ENCODE data around the gene HDAC4. TPM values are rescaled to one million over a fixed set of nuclear protein-coding genes. Genes with fewer than 3 reads are reported as not detected.
A peak's percentile ranks its signal among the peaks of the same experiment; 100 is the strongest.

Gene HDAC4
- total and polyA plus RNA-seq, 10 of the 15 experiments (the other 5 are each of a cell fraction or from before 2014, with no cell fraction given): 0.22 to 15.7 (median 4.8) TPM

DNA sequence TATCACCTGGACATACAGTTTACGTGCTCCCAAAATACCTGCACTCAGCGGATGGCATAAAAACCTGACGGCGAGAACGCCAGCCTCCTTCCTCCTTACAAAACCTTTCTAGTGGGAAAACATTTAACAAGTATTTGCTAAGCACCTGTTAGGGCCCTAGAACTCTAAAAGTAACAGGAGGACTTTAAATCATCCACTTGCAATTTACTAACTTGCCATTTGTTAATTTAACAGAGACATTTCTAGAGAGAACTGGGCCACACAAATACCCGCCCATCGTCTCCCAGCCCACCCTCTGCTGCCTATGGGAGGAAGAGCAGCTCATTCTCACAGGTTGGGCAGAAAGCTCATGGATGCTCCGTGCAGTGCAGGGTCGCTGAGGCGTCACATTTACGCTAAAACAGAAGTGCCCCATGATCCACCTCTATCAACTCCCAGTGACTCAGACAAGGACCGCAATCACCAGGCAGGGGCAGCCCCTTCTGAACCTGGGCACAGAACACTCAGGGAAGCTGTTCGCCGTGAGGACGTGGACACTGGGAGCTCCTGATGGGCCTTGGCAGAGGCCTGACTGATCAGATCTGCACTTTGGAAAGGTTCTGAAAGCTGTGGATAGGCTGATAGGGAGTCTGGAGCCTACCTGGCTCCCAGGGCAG lies 106.9 kb downstream of the HDAC4 start (continued):
- TF ChIP-seq ZNF687 (IDR thresholded peaks at IDR 0.05) (no peak), LARP7 (IDR thresholded peaks at IDR 0.05) (no peak), ZBTB4 (CRISPR knock-in tag; IDR thresholded peaks at IDR 0.05) (no peak), E4F1 (IDR thresholded peaks at IDR 0.05; ENCODE audit: borderline replicate concordance, partially characterized antibody) (no peak), EZH2 (IDR thresholded peaks at IDR 0.05; ENCODE audit: borderline replicate concordance, control insufficient read depth, low read depth, low read length) (no peak), BCL3 (IDR thresholded peaks at IDR 0.05; ENCODE audit: borderline replicate concordance, insufficient read depth, low read depth, low read length, poor library complexity, severe bottlenecking) (peak; percentile 72), EED (IDR thresholded peaks at IDR 0.05; ENCODE audit: low read depth) (peak; percentile 72), HCFC1 (IDR thresholded peaks at IDR 0.05; ENCODE audit: low read length) (no peak), ZBED1 (IDR thresholded peaks at IDR 0.05; ENCODE audit: borderline replicate concordance) (no peak)
- TF ChIP-seq, protein P1, sequence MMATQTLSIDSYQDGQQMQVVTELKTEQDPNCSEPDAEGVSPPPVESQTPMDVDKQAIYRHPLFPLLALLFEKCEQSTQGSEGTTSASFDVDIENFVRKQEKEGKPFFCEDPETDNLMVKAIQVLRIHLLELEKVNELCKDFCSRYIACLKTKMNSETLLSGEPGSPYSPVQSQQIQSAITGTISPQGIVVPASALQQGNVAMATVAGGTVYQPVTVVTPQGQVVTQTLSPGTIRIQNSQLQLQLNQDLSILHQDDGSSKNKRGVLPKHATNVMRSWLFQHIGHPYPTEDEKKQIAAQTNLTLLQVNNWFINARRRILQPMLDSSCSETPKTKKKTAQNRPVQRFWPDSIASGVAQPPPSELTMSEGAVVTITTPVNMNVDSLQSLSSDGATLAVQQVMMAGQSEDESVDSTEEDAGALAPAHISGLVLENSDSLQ (IDR thresholded peaks at IDR 0.05): no peak
- TF ChIP-seq, protein P2, sequence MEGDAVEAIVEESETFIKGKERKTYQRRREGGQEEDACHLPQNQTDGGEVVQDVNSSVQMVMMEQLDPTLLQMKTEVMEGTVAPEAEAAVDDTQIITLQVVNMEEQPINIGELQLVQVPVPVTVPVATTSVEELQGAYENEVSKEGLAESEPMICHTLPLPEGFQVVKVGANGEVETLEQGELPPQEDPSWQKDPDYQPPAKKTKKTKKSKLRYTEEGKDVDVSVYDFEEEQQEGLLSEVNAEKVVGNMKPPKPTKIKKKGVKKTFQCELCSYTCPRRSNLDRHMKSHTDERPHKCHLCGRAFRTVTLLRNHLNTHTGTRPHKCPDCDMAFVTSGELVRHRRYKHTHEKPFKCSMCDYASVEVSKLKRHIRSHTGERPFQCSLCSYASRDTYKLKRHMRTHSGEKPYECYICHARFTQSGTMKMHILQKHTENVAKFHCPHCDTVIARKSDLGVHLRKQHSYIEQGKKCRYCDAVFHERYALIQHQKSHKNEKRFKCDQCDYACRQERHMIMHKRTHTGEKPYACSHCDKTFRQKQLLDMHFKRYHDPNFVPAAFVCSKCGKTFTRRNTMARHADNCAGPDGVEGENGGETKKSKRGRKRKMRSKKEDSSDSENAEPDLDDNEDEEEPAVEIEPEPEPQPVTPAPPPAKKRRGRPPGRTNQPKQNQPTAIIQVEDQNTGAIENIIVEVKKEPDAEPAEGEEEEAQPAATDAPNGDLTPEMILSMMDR (IDR thresholded peaks at IDR 0.05 in 2 of 3, conservative IDR thresholded peaks at IDR 0.05 in 1 of 3; ENCODE audit: control insufficient read depth in 2 of 3, extremely low read depth in 1 of 3, insufficient read depth in 1 of 3, low read depth in 3 of 3, low read length in 3 of 3): 0 out of 6 replicates have a peak, but pooled peaks of 1 of the 3 experiments have one; percentile 1
- TF ChIP-seq, protein P3, sequence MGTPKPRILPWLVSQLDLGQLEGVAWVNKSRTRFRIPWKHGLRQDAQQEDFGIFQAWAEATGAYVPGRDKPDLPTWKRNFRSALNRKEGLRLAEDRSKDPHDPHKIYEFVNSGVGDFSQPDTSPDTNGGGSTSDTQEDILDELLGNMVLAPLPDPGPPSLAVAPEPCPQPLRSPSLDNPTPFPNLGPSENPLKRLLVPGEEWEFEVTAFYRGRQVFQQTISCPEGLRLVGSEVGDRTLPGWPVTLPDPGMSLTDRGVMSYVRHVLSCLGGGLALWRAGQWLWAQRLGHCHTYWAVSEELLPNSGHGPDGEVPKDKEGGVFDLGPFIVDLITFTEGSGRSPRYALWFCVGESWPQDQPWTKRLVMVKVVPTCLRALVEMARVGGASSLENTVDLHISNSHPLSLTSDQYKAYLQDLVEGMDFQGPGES (IDR thresholded peaks at IDR 0.05): no peak

Measured in GM12878 (cell line).